ENCODE results near the gene UPF2. TPM values are rescaled to one million over a fixed set of nuclear protein-coding genes. Genes with fewer than 3 reads are reported as not detected.
A peak's percentile ranks its signal among the peaks of the same experiment; 100 is the strongest.

UPF2 gene
- total and polyA plus RNA-seq, 2 of the 4 experiments (the other 2 are of a cell fraction): 9.2 to 14.3 TPM

DNA sequence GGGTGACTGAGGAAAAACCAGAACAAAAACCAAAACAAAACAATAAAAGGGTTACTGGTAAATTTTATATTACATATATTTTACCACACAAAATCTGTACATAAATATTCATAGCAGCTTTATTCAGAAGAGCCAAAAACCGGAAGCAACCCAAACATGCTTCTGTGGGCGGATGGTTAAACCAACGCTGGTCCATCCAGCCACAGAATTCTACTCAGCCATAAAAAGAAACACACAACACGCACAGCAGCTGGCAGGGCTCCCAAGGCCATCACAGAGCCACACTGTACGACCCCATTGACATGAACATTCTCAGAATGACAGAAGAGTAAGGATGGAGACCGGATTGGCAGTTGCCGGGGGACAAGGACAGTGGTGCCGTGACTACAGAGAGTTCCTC is 135.9 kb downstream of the UPF2 start:
- in situ Hi-C loops (cut with MboI; ENCODE audit: low sequenced_read_pairs): no loop called here
- CTCF ChIA-PET: interaction anchor here (0.9 to 1.0 kb wide), 2 partner anchors 9 to 13 kb away, joined by 3 read pairs; no protein-coding TSS in a partner anchor
- Histone ChIP-seq H4K91ac (ENCODE audit: insufficient read depth, low read depth, low read length) (no peak overlapping the region), H4K5ac (ENCODE audit: low read depth, low read length) (no peak overlapping the region), H3K4me2 (ENCODE audit: low read depth, low read length) (no peak overlapping the region), H3K4me3 (ENCODE audit: insufficient read depth, low read depth, low read length) (no peak overlapping the region), H2BK5ac (ENCODE audit: low read depth, low read length, poor library complexity, severe bottlenecking) (no peak overlapping the region), H3K23ac (ENCODE audit: low read depth, low read length) (peak overlapping the region; percentile 38; the same call in 1 of the 2 replicates), H3K56ac (ENCODE audit: extremely low read depth, insufficient read depth, low read length) (no peak overlapping the region), H3K36me3 (ENCODE audit: control insufficient read depth, insufficient read depth, low read length) (no peaks in the 10 kb centered on the region), H3K9me3 (ENCODE audit: control insufficient read depth, insufficient read depth, low read length) (no peaks in the 10 kb centered on the region), H2BK15ac (ENCODE audit: low read depth, low read length) (no peak overlapping the region), H3K9ac (ENCODE audit: low read depth, low read length) (no peak overlapping the region), H3K18ac (ENCODE audit: low read depth, low read length) (no peak overlapping the region), H2BK120ac (ENCODE audit: low read depth, low read length) (no peak overlapping the region), H4K8ac (ENCODE audit: low read depth in 2 of 2, low read length in 2 of 2) (no peak overlapping the region), H2AK5ac (ENCODE audit: low read depth, low read length) (no peak overlapping the region), H3K9me1 (ENCODE audit: insufficient read depth, low read length) (no peaks in the 10 kb centered on the region), H3K4ac (ENCODE audit: low read depth, low read length) (no peak overlapping the region), H2BK20ac (ENCODE audit: low read depth, low read length) (no peak overlapping the region), H2AK9ac (replicated peaks; ENCODE audit: low read depth, low read length, poor library complexity) (no peak overlapping the region), H2AFZ (replicated peaks; ENCODE audit: low read length, poor library complexity) (peak overlapping the region; percentile 23), H3K4me1 (ENCODE audit: control insufficient read depth, insufficient read depth, low read length) (no peaks in the 10 kb centered on the region), H3K79me1 (ENCODE audit: low read depth in 1 of 2, low read length in 2 of 2) (no peaks in the 10 kb centered on the region), H3K14ac (replicated peaks; ENCODE audit: low read depth, low read length) (no peak overlapping the region), H3K27me3 (ENCODE audit: control insufficient read depth, insufficient read depth, low read length) (no peaks in the 10 kb centered on the region; the same call in 1 of the 2 replicates), H4K20me1 (ENCODE audit: insufficient read depth, low read length) (no peaks in the 10 kb centered on the region), H3K27ac (ENCODE audit: insufficient read depth, low read length) (no peak overlapping the region)
- ATAC-seq (ENCODE audit: low read depth) (no peak), DNase-seq (no peak)
- intact Hi-C loops (cut with micrococcal nuclease): no loop called here
- BruUV-seq (replicated peaks): no TSS peak
- POLR2A ChIA-PET (ENCODE audit: unreplicated experiment): no interaction called here
- dilution Hi-C loops (cut with HindIII; ENCODE audit: low sequenced_read_pairs, unreplicated experiment): no loop called here
- TF ChIP-seq, protein P1, sequence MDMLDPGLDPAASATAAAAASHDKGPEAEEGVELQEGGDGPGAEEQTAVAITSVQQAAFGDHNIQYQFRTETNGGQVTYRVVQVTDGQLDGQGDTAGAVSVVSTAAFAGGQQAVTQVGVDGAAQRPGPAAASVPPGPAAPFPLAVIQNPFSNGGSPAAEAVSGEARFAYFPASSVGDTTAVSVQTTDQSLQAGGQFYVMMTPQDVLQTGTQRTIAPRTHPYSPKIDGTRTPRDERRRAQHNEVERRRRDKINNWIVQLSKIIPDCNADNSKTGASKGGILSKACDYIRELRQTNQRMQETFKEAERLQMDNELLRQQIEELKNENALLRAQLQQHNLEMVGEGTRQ (IDR thresholded peaks at IDR 0.05; ENCODE audit: low read depth, low read length): no peak
- TF ChIP-seq RCOR1 (IDR thresholded peaks at IDR 0.05; ENCODE audit: insufficient replicate concordance, low read length): no peak
- TF ChIP-seq MXI1 (IDR thresholded peaks at IDR 0.05; ENCODE audit: borderline replicate concordance, low read depth, low read length): no peak
- TF ChIP-seq RAD21 (IDR thresholded peaks at IDR 0.05; ENCODE audit: low read length): no peak
- TF ChIP-seq MAFK (IDR thresholded peaks at IDR 0.05; ENCODE audit: low read depth, low read length): no peak
- TF ChIP-seq BHLHE40 (IDR thresholded peaks at IDR 0.05; ENCODE audit: low read depth, low read length): no peak
- WGBS, 2 experiments (ENCODE audit: extremely low coverage in 2 of 2, insufficient read length in 1 of 2): 76% methylated on average over 5 of the region's 8 CpGs; no CpG with 5 or more reads in 1 of the 2 experiments
